ENCODE measurements around the gene ZNF185. TPM values are rescaled to one million over a fixed set of nuclear protein-coding genes. Genes with fewer than 3 reads are reported as not detected.
"Not testable (repeated sequence)": the region's sequence is repeated elsewhere in the genome, so short reads cannot be mapped to it uniquely, and the experiment has no call there.

The ZNF185 gene
- total and polyA plus RNA-seq, 4 donors = 2.6 to 13.5 (median 6.4) TPM

DNA sequence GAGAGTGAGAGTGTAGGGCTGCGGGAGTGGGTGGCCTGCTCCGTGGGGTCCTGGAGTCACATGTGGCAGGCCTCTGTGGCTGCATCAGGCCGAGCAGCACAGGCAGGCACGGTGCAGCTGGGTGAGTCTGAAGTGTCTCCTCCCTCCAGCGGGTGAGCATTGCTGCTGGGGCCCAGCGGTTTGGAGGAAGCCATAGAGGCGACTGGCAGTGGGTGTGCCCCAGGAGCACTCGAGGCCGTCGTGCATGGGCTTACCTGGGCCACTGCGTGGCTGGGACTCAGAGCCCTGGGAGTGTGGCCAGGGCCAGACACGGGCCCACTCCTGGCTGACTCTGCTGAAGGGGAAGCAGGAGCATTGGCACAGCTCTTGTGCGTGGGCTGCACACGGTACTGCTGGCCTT is 10.6 kb downstream of the ZNF185 start:
- Histone ChIP-seq H3K27me3 (ENCODE audit: control insufficient read depth in 1 of 2, insufficient read depth in 2 of 2, low read length in 1 of 2) (no peaks in the 10 kb centered on the region), H3K4me1 (ENCODE audit: control insufficient read depth in 1 of 2, insufficient read depth in 2 of 2, low read length in 2 of 2) (no peaks in the 10 kb centered on the region), H3K27ac (ENCODE audit: low read depth in 1 of 2, low read length in 2 of 2) (no peak overlapping the region), H3K4me3 (ENCODE audit: low read length in 2 of 2) (no peak overlapping the region), H3K36me3 (ENCODE audit: control insufficient read depth in 1 of 2, insufficient read depth in 2 of 2, low read length in 1 of 2) (no peaks in the 10 kb centered on the region), H3K9me3 (ENCODE audit: control insufficient read depth, low read length) (no peaks in the 10 kb centered on the region)
- intact Hi-C loops (cut with DNase I) = no loop called here
- DNase-seq (no peak), ATAC-seq (ENCODE audit: low FRiP score) (no peak)
- 75 to 87% methylated on average over 14 of the region's 14 CpGs for WGBS, 2 donors

- H3K4me1 ChIP-seq (ENCODE audit: control insufficient read depth in 1 of 2, insufficient read depth in 2 of 2, low read length in 2 of 2); intact Hi-C loops (cut with DNase I); H3K9me3 ChIP-seq (ENCODE audit: control insufficient read depth, low read length); H3K27me3 ChIP-seq (ENCODE audit: control insufficient read depth in 1 of 2, insufficient read depth in 2 of 2, low read length in 1 of 2); ATAC-seq (ENCODE audit: low FRiP score); H3K4me3 ChIP-seq (ENCODE audit: low read length in 2 of 2); H3K36me3 ChIP-seq (ENCODE audit: control insufficient read depth in 1 of 2, insufficient read depth in 2 of 2, low read length in 1 of 2); H3K27ac ChIP-seq (ENCODE audit: low read depth in 1 of 2, low read length in 2 of 2): not testable (repeated sequence)
- 91% methylated on average over 7 of the region's 7 CpGs for WGBS, 2 donors
- peak in 1 of 2 donors; percentile 14 for DNase-seq
Observed at GRCh38 chrX:152910018-152910417, 12.2 kb downstream of the ZNF185 start.

GRCh38 chrX:152912106-152912505 is 14.2 kb downstream of the ZNF185 start:
- no peak overlapping the region for H3K4me3 ChIP-seq (ENCODE audit: low read length in 2 of 2)
- ATAC-seq (ENCODE audit: low FRiP score) = no peak
- no peaks in the 10 kb centered on the region for H3K9me3 ChIP-seq (ENCODE audit: control insufficient read depth, low read length)
- WGBS, 2 donors = 58 to 69% methylated on average over 4 of the region's 4 CpGs
- no peaks in the 10 kb centered on the region for H3K36me3 ChIP-seq (ENCODE audit: control insufficient read depth in 1 of 2, insufficient read depth in 2 of 2, low read length in 1 of 2)
- H3K4me1 ChIP-seq (ENCODE audit: control insufficient read depth in 1 of 2, insufficient read depth in 2 of 2, low read length in 2 of 2) = no peaks in the 10 kb centered on the region
- intact Hi-C loops (cut with DNase I) = no loop called here
- DNase-seq = peak in 1 of 2 donors; percentile 13
- H3K27me3 ChIP-seq (ENCODE audit: control insufficient read depth in 1 of 2, insufficient read depth in 2 of 2, low read length in 1 of 2) = no peaks in the 10 kb centered on the region
- no peak overlapping the region for H3K27ac ChIP-seq (ENCODE audit: low read depth in 1 of 2, low read length in 2 of 2)

DNA sequence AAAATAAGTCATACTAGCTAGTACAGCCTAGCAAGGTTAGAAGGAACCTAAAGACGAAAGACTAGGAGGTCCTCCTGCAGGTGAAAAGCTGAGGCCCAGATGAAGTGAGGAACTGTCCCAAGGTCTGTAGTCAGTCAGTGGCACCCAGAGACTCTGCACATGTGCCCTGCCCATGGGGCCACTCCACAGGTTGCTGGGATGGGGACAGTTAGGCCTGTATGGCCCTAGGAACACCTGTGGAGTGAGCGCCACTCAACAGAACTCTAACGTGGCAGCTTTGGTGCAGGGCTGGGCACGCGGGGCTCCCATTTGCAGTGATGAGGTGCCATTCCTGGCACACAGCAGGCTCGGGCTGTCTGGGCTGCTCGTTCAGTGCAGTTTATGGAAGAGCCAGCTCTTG is 14.8 kb downstream of the ZNF185 start:
- Histone ChIP-seq H3K4me1 (ENCODE audit: control insufficient read depth in 1 of 2, insufficient read depth in 2 of 2, low read length in 2 of 2) (no peaks in the 10 kb centered on the region), H3K4me3 (ENCODE audit: low read length in 2 of 2) (no peak overlapping the region), H3K9me3 (ENCODE audit: control insufficient read depth, low read length) (no peaks in the 10 kb centered on the region), H3K27me3 (ENCODE audit: control insufficient read depth in 1 of 2, insufficient read depth in 2 of 2, low read length in 1 of 2) (no peaks in the 10 kb centered on the region), H3K27ac (ENCODE audit: low read depth in 1 of 2, low read length in 2 of 2) (no peak overlapping the region), H3K36me3 (ENCODE audit: control insufficient read depth in 1 of 2, insufficient read depth in 2 of 2, low read length in 1 of 2) (no peaks in the 10 kb centered on the region)
- intact Hi-C loops (cut with DNase I) = no loop called here
- no peak for ATAC-seq (ENCODE audit: low FRiP score)
- DNase-seq = no peak
- 70 to 74% methylated on average over 7 of the region's 7 CpGs for WGBS, 2 donors

DNA sequence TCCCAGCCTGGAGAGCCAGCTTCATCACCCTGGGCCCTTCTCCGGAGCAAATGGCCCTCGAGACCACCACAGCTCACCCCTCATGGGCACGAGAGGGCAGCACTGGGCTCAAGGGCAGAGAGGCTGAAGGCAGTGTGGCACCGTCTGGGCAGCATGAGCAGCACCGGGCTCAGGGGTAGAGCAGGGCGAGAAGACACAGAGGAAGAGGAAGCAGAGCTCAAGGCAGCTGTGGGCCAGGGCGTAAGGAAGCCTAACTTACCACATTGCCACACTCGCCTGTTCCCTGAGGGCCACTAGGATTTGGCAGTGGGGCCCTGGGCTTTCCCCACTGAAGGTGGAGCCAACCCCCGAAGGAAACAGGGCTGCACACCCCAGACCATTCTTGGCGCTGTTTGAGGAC is 15.5 kb downstream of the ZNF185 start:
- Histone ChIP-seq H3K27ac (ENCODE audit: low read depth in 1 of 2, low read length in 2 of 2) (no peak overlapping the region), H3K36me3 (ENCODE audit: control insufficient read depth in 1 of 2, insufficient read depth in 2 of 2, low read length in 1 of 2) (no peaks in the 10 kb centered on the region), H3K9me3 (ENCODE audit: control insufficient read depth, low read length) (no peaks in the 10 kb centered on the region), H3K4me1 (ENCODE audit: control insufficient read depth in 1 of 2, insufficient read depth in 2 of 2, low read length in 2 of 2) (no peaks in the 10 kb centered on the region), H3K4me3 (ENCODE audit: low read length in 2 of 2) (no peak overlapping the region), H3K27me3 (ENCODE audit: control insufficient read depth in 1 of 2, insufficient read depth in 2 of 2, low read length in 1 of 2) (no peaks in the 10 kb centered on the region)
- ATAC-seq (ENCODE audit: low FRiP score) (no peak), DNase-seq (no peak)
- WGBS, 2 donors = 71 to 83% methylated on average over 10 of the region's 10 CpGs
- intact Hi-C loops (cut with DNase I) = no loop called here

- intact Hi-C loops (cut with DNase I) = no loop called here
Observed at GRCh38 chrX:152913910-152914309, 16.0 kb downstream of the ZNF185 start.

GRCh38 chrX:152915541-152916241 is 17.8 kb downstream of the ZNF185 start:
- Histone ChIP-seq H3K27me3 (ENCODE audit: control insufficient read depth in 1 of 2, insufficient read depth in 2 of 2, low read length in 1 of 2) (no peaks in the 10 kb centered on the region), H3K27ac (ENCODE audit: low read depth in 1 of 2, low read length in 2 of 2) (no peak overlapping the region), H3K36me3 (ENCODE audit: control insufficient read depth in 1 of 2, insufficient read depth in 2 of 2, low read length in 1 of 2) (no peaks in the 10 kb centered on the region), H3K4me1 (ENCODE audit: control insufficient read depth in 1 of 2, insufficient read depth in 2 of 2, low read length in 2 of 2) (no peaks in the 10 kb centered on the region), H3K4me3 (ENCODE audit: low read length in 2 of 2) (no peak overlapping the region), H3K9me3 (ENCODE audit: control insufficient read depth, low read length) (no peaks in the 10 kb centered on the region)
- no peak for DNase-seq
- no peak for ATAC-seq (ENCODE audit: low FRiP score)
- WGBS, 2 donors = 43 to 44% methylated on average over 13 of the region's 13 CpGs
- intact Hi-C loops (cut with DNase I) = no loop called here

More at GRCh38 chrX:152913910-152914309, 16.0 kb downstream of the ZNF185 start:
- no peaks in the 10 kb centered on the region for H3K36me3 ChIP-seq (ENCODE audit: control insufficient read depth in 1 of 2, insufficient read depth in 2 of 2, low read length in 1 of 2)
- H3K9me3 ChIP-seq (ENCODE audit: control insufficient read depth, low read length) = no peaks in the 10 kb centered on the region
- no peak overlapping the region for H3K4me3 ChIP-seq (ENCODE audit: low read length in 2 of 2)
- no peaks in the 10 kb centered on the region for H3K27me3 ChIP-seq (ENCODE audit: control insufficient read depth in 1 of 2, insufficient read depth in 2 of 2, low read length in 1 of 2)
- WGBS, 2 donors = 90 to 94% methylated on average over 6 of the region's 6 CpGs
- DNase-seq (no peak), ATAC-seq (ENCODE audit: low FRiP score) (no peak)
- no peaks in the 10 kb centered on the region for H3K4me1 ChIP-seq (ENCODE audit: control insufficient read depth in 1 of 2, insufficient read depth in 2 of 2, low read length in 2 of 2)
- no peak overlapping the region for H3K27ac ChIP-seq (ENCODE audit: low read depth in 1 of 2, low read length in 2 of 2)

DNA sequence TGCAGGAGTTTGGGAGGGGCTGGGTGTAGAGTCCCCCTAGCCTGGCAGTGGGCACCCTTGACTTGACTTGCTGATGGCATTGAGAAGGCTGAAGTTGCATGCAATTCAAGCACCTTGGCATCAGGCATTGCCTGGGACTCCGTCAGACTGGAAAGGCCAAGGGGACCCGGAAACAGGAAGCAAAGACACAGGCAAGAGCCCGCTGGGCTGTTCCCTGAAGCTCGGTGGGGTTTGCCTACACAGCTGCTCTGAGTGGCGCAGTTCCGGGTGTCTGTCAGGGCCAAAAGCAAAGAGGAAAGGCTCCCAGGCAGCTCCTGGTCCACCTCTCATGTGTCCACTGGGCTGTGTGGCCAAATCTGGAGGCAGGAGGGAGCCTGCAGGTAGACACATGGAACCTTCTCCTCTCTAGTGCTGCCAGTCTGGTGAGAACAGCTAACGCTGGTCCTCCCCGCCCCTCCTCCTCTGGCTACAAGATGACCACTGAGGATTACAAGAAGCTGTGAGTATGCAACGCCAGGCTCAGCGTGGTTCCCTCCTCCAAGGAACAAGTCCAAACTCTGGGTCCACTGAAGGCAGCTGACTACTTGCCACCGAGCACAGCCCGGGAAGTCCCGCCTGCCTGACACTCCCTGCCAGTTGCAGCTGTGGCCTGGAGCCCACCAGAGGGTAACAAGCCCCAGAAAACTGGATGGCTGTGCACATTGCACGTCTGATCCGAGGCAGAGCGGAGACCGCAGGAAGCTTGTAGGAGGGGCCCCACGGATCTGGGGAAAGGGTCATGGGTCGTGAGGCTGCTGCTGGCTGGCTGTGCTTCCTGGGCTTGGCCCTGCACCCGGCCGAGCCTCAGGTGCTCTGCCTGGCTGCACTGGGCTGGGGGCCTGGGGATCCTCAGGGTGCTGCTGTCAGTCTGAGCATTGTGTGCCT is 20.1 kb downstream of the ZNF185 start:
- H3K4me1 ChIP-seq (ENCODE audit: control insufficient read depth in 1 of 2, insufficient read depth in 2 of 2, low read length in 2 of 2) = no peaks in the 10 kb centered on the region
- no peak overlapping the region for H3K4me3 ChIP-seq (ENCODE audit: low read length in 2 of 2)

More for the DNA sequence above, 20.1 kb downstream of the ZNF185 start:
- Histone ChIP-seq H3K27me3 (ENCODE audit: control insufficient read depth in 1 of 2, insufficient read depth in 2 of 2, low read length in 1 of 2) (no peaks in the 10 kb centered on the region), H3K27ac (ENCODE audit: low read depth in 1 of 2, low read length in 2 of 2) (no peak overlapping the region), H3K9me3 (ENCODE audit: control insufficient read depth, low read length) (no peaks in the 10 kb centered on the region), H3K36me3 (ENCODE audit: control insufficient read depth in 1 of 2, insufficient read depth in 2 of 2, low read length in 1 of 2) (no peaks in the 10 kb centered on the region)
- ATAC-seq (ENCODE audit: low FRiP score) (no peak), DNase-seq (peak in 1 of 2 donors; percentile 60)
- intact Hi-C loops (cut with DNase I) = no loop called here
- 77 to 78% methylated on average over 21 of the region's 21 CpGs for WGBS, 2 donors

All from aorta (tissue), 5 donors.